MM.1S (cell line): ENCODE data around the gene HGF.

Experiments used
- CTCF ChIP-seq: fragments of 300-600 bp; sonication (generic); IDR thresholded peaks from 2 replicates; pipeline ENCODE4 v1.5.1; 2016; ENCODE audit warnings: antibody characterized with exemption, low read length, mixed read lengths
- EZH2phosphoT487 ChIP-seq: fragments of 300-600 bp; sonication (generic); IDR thresholded peaks from 2 replicates; pipeline ENCODE4 v1.6.1; 2018; ENCODE audit warnings: antibody characterized with exemption, low read length

- TF ChIP-seq CTCF (no peak), EZH2phosphoT487 (no peak)
Observed at GRCh38 chr7:81666209-81666608, 103.6 kb downstream of the HGF start.
